A549 (cell line): ENCODE data around the gene TMEM131. TPM values are rescaled to one million over a fixed set of nuclear protein-coding genes. Genes with fewer than 3 reads are reported as not detected.

ENCODE experiments used
- ATAC-seq, 2 experiments: fragments of 200-7000 bp in 1 of 2; fragments of >200 bp in 1 of 2; cut with Nextera tagmentation in 1 of 2; cut with Tn5 transposase in 1 of 2; 3 replicates each; pipeline versions ENCODE4 v1.8.0 to v1.9.1; 2018 to 2020; ENCODE audit warnings: mild to moderate bottlenecking in 1 of 2, moderate library complexity in 1 of 2
- CTCF ChIA-PET: fragments of 300-600 bp; sonication (Branson Sonifier 250); formaldehyde crosslinking; extraction: SDS; loops from one replicate; lab custom pipeline; 2021; ENCODE audit warnings: antibody characterized with exemption, inconsistent platforms; lab: Yijun Ruan, JAX
- POLR2A ChIA-PET: fragments of 350-600 bp; formaldehyde crosslinking; extraction: SDS; loops from one replicate; lab custom pipeline; 2021; ENCODE audit warnings: antibody characterized with exemption, inconsistent platforms; lab: Yijun Ruan, JAX
- DNase-seq, 2 experiments: peaks; one replicate each; pipeline versions ENCODE4 v3.0.0 to v3.0.0-alpha.2; 2011 to 2016; ENCODE audit warnings: low read depth in 1 of 2, low spot score in 1 of 2
- FAIRE-seq: peaks from 2 replicates; lab custom pipeline; 2011; peaks lifted over from hg19 to GRCh38; lab: Jason Lieb, UNC
- H3K27ac ChIP-seq, 2 experiments: fragments of >200 bp; sonication (Bioruptor Twin); formaldehyde crosslinking; 3 replicates each; pipeline ENCODE4 v1.5.1; 2016 to 2017
- H3K4me1 ChIP-seq: fragments of >200 bp; sonication (Bioruptor Twin); formaldehyde crosslinking; 3 replicates; pipeline ENCODE4 v1.6.1; 2016
- H3K4me2 ChIP-seq: fragments of >200 bp; sonication (Bioruptor Twin); formaldehyde crosslinking; 3 replicates; pipeline ENCODE4 v1.6.1; 2016
- H3K4me3 ChIP-seq: fragments of >200 bp; sonication (Bioruptor Twin); formaldehyde crosslinking; 3 replicates; pipeline ENCODE4 v1.5.1; 2016
- H3K9me3 ChIP-seq: fragments of >200 bp; sonication (Bioruptor Twin); formaldehyde crosslinking; 3 replicates; pipeline ENCODE4 v1.6.1; 2016
- ATOH8 ChIP-seq: fragments of 250-450 bp; sonication (Bioruptor Pico); IDR thresholded peaks from 2 replicates; pipeline ENCODE4 v1.5.0; 2020; ENCODE audit warnings: low read depth, mild to moderate bottlenecking, moderate library complexity
- BHLHE40 ChIP-seq: IDR thresholded peaks from 2 replicates; pipeline ENCODE4 v1.6.1; 2012; ENCODE audit warnings: low read depth, low read length, inconsistent platforms
- CBX8 ChIP-seq: fragments of 200-600 bp; sonication (generic); IDR thresholded peaks from 2 replicates; pipeline ENCODE4 v1.6.1; 2016
- CEBPB ChIP-seq, 2 experiments: fragments of >200 bp in 1 of 2; sonication (Bioruptor Twin) in 1 of 2; formaldehyde crosslinking in 1 of 2; IDR thresholded peaks; 2 replicates each; pipeline ENCODE4 v1.6.1; 2012 to 2016
- E2F6 ChIP-seq: IDR thresholded peaks from 2 replicates; pipeline ENCODE4 v1.6.1; 2012; ENCODE audit warnings: low read depth, borderline replicate concordance
- EHF ChIP-seq: fragments of 250-450 bp; sonication (Bioruptor Pico); IDR thresholded peaks from 2 replicates; pipeline ENCODE4 v1.5.0; 2020; ENCODE audit warnings: mild to moderate bottlenecking
- EHMT2 ChIP-seq: fragments of 200-600 bp; sonication (generic); IDR thresholded peaks from 2 replicates; pipeline ENCODE4 v1.6.1; 2016; ENCODE audit warnings: antibody characterized with exemption, low read depth, mild to moderate bottlenecking, moderate library complexity
- ELK1 ChIP-seq: fragments of 150-350 bp; IDR thresholded peaks from 2 replicates; pipeline ENCODE4 v1.6.1; 2014; ENCODE audit warnings: low read depth, mild to moderate bottlenecking, low read length
- EP300 ChIP-seq, 2 experiments: fragments of >200 bp; sonication (Bioruptor Twin); formaldehyde crosslinking; IDR thresholded peaks; 2 replicates in 1 of 2; 3 replicates in 1 of 2; pipeline ENCODE4 v1.6.1; 2016 to 2017
- FOSB ChIP-seq: fragments of 250-450 bp; sonication (Bioruptor Pico); IDR thresholded peaks from 2 replicates; pipeline ENCODE4 v1.5.0; 2020; ENCODE audit warnings: mild to moderate bottlenecking, moderate library complexity
- NFE2L2 ChIP-seq: fragments of 150-350 bp; conservative IDR thresholded peaks from 2 replicates; pipeline ENCODE4 v1.6.1; 2014; ENCODE audit warnings: low read length
- NPAS2 ChIP-seq: fragments of 250-450 bp; sonication (Bioruptor Pico); IDR thresholded peaks from 2 replicates; pipeline ENCODE4 v1.8.0; 2022; ENCODE audit warnings: mild to moderate bottlenecking, moderate library complexity, borderline replicate concordance
- PBX3 ChIP-seq: IDR thresholded peaks from 2 replicates; pipeline ENCODE4 v1.6.1; 2012
- PHF8 ChIP-seq: fragments of 200-600 bp; sonication (generic); IDR thresholded peaks from 2 replicates; pipeline ENCODE4 v1.6.1; 2016; ENCODE audit warnings: low read depth, mild to moderate bottlenecking, antibody characterized with exemption, moderate library complexity, borderline replicate concordance
- POLR2AphosphoS2 ChIP-seq: conservative IDR thresholded peaks from 2 replicates; pipeline ENCODE4 v1.6.1; 2012; ENCODE audit warnings: low read length, improper control_type of control experiment, inconsistent platforms
- REST ChIP-seq: fragments of 200-600 bp; sonication (generic); IDR thresholded peaks from 2 replicates; pipeline ENCODE4 v1.6.1; 2016; ENCODE audit warnings: antibody characterized with exemption, mild to moderate bottlenecking, moderate library complexity
- SMC3 ChIP-seq: fragments of >200 bp; sonication (Bioruptor Twin); formaldehyde crosslinking; IDR thresholded peaks from 3 replicates; pipeline ENCODE4 v1.6.1; 2018; ENCODE audit warnings: inconsistent platforms
- TFCP2L1 ChIP-seq: fragments of 250-450 bp; sonication (Bioruptor Pico); IDR thresholded peaks from 2 replicates; pipeline ENCODE4 v1.5.0; 2021; ENCODE audit warnings: mild to moderate bottlenecking
- TP53 ChIP-seq: fragments of 250-450 bp; sonication (Bioruptor Pico); IDR thresholded peaks from 2 replicates; pipeline ENCODE4 v1.5.0; 2021; ENCODE audit warnings: mild to moderate bottlenecking, moderate library complexity
- USF2 ChIP-seq: fragments of 450-650 bp; IDR thresholded peaks from 2 replicates; pipeline ENCODE4 v1.6.1; 2014; ENCODE audit warnings: antibody characterized with exemption
- ZFP36 ChIP-seq: fragments of 450-650 bp; IDR thresholded peaks from 2 replicates; pipeline ENCODE4 v1.6.1; 2014; ENCODE audit warnings: borderline replicate concordance; ENCODE audit not compliant: partially characterized antibody
- ZNF302 ChIP-seq: fragments of 250-450 bp; sonication (Bioruptor Pico); IDR thresholded peaks from 2 replicates; pipeline ENCODE4 v1.9.0; 2021; ENCODE audit warnings: inconsistent platforms, mild to moderate bottlenecking, moderate library complexity
- WGBS: methylation state at CpG from one replicate; pipeline ENCODE4 v1.1.6; 2017; ENCODE audit errors: missing lambda C conversion rate; 5-methylcytosine and 5-hydroxymethylcytosine counted together
- polyA plus RNA-seq, 4 experiments: library from polyadenylated mRNA; depleted of rRNA in 3 of 4; stranded (reverse); fragments of >200 nt; fragmentation: RNase III in 1 of 4; extraction: RNeasy Plus Mini Kit Qiagen cat#74134 plus additional on column Dnase treatment in 1 of 4; gene quantifications; 2 replicates in 3 of 4; 3 replicates in 1 of 4; pipeline ENCODE4 v1.2.3, GENCODE V29; 2011 to 2017

Gene TMEM131
- polyA plus RNA-seq, 2 of the 4 experiments (the other 2 are of a cell fraction), result 14.5 to 21.8 TPM

- Histone ChIP-seq H3K4me2 (no peak overlapping the region), H3K27ac (no peak overlapping the region), H3K4me3 (no peak overlapping the region), H3K9me3 (peaks cover 10% of the 10 kb centered on the region; the same call in 2 of the 3 replicates), H3K4me1 (no peaks in the 10 kb centered on the region)
- ATAC-seq, result no peak
- TF ChIP-seq PBX3, result no peak
- no peak for TF ChIP-seq USF2
- TF ChIP-seq TP53 (CRISPR knock-in tag), result no peak
- FAIRE-seq, result no peak
- no peak for DNase-seq
- 66% methylated on average over 11 of the region's 11 CpGs for WGBS
- CTCF ChIA-PET, result no interaction called here
- POLR2A ChIA-PET, result no interaction called here
Measured at GRCh38 chr2:98020992-98021713, 25.4 kb upstream of the TMEM131 start.

- Histone ChIP-seq H3K4me2 (no peak overlapping the region), H3K9me3 (peaks cover 10% of the 10 kb centered on the region; the same call in 2 of the 3 replicates), H3K27ac (no peak overlapping the region), H3K4me3 (no peak overlapping the region), H3K4me1 (no peaks in the 10 kb centered on the region)
- ATAC-seq (no peak), FAIRE-seq (no peak), DNase-seq (no peak)
- no peak for TF ChIP-seq FOSB (CRISPR knock-in tag)
- TF ChIP-seq BHLHE40, result no peak
- TF ChIP-seq ZNF302 (CRISPR knock-in tag), result no peak
- no peak for TF ChIP-seq EHF (CRISPR knock-in tag)
- no peak for TF ChIP-seq NFE2L2
- no peak for TF ChIP-seq PBX3
- no peak for TF ChIP-seq ZFP36
- no peak for TF ChIP-seq CBX8
- TF ChIP-seq CEBPB (IDR thresholded peaks at IDR 0.05), result no peak
- no peak for TF ChIP-seq POLR2AphosphoS2
- TF ChIP-seq ATOH8 (CRISPR knock-in tag), result no peak
- no peak for TF ChIP-seq PHF8
- TF ChIP-seq ELK1, result no peak
- TF ChIP-seq TFCP2L1, result no peak
- TF ChIP-seq SMC3, result no peak
- no peak for TF ChIP-seq E2F6
- TF ChIP-seq NPAS2 (CRISPR knock-in tag), result no peak
- TF ChIP-seq EP300 (IDR thresholded peaks at IDR 0.05), result no peak
- no peak for TF ChIP-seq REST
- TF ChIP-seq EHMT2, result no peak
- POLR2A ChIA-PET, result no interaction called here
- CTCF ChIA-PET, result no interaction called here
- 61% methylated on average over 6 of the region's 6 CpGs for WGBS
Measured at GRCh38 chr2:98020516-98020915, 24.8 kb upstream of the TMEM131 start.
